ENCODE results near the gene SND1.

The SND1 gene

DNA sequence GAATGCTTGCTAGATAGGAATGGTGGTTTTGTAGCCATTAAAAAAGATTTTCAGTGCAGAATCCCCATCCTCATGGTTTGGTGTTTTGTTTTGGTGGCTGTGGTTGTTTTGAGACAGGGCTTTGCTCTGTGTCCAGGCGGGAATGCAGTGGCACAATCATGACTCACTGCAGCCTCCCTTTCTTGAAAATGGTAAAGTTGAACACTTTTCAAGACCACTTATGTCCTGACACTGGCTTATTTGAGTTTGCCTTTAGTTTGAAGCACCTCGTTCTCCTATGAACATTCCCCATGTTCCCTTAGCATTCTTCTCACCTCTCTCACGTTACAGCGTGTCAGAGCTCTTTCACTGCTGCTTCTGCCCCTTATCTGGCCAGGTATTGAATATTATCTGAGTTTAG lies 239.2 kb downstream of the SND1 start:
- Histone ChIP-seq H3K36me3 (ENCODE audit: control insufficient read depth, insufficient read depth, low read length) (peaks cover 33% of the 10 kb centered on the region), H3K27ac (ENCODE audit: low read depth, low read length) (no peak overlapping the region), H3K27me3 (ENCODE audit: control insufficient read depth, insufficient read depth, low read length) (no peaks in the 10 kb centered on the region), H3K4me1 (ENCODE audit: control insufficient read depth, insufficient read depth, low read length) (peaks cover 34% of the 10 kb centered on the region), H3K9ac (ENCODE audit: low read depth, low read length) (no peak overlapping the region), H3K9me3 (ENCODE audit: control insufficient read depth, insufficient read depth, low read length) (no peaks in the 10 kb centered on the region), H3K4me3 (ENCODE audit: low read depth, low read length) (no peak overlapping the region)

DNA sequence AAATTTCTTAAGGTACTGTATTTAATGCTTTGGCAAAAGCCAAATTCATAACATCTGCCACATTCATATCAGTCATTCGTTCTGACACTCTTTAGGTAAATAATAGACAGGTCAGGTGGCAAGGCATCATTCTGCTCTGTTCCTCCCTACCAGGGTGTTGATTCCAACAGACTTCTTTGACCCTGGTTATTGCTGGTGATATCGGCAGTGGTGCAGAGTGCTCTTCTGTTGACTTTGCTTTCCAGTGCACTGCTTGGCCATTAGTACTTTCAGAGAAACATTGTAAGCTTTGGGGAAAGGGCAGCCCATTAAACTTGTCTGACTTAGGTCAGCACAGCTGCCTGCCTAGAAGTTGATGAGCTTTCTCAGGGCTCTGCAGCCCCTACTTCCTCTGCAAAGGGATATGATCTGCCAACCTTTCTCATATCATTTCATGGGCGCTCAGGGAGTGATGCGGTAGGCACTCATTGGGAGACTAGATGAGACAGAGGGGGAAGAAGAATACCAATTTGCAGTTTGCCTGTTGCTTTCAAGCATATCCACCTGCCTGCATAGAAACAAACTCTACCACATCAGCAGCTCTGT lies 240.0 kb downstream of the SND1 start:
- Histone ChIP-seq H3K4me1 (ENCODE audit: control insufficient read depth, insufficient read depth, low read length) (peaks cover 37% of the 10 kb centered on the region), H3K36me3 (ENCODE audit: control insufficient read depth, insufficient read depth, low read length) (peaks cover 33% of the 10 kb centered on the region), H3K27ac (ENCODE audit: low read depth, low read length) (no peak overlapping the region), H3K27me3 (ENCODE audit: control insufficient read depth, insufficient read depth, low read length) (no peaks in the 10 kb centered on the region), H3K4me3 (ENCODE audit: low read depth, low read length) (no peak overlapping the region), H3K9me3 (ENCODE audit: control insufficient read depth, insufficient read depth, low read length) (no peaks in the 10 kb centered on the region), H3K9ac (ENCODE audit: low read depth, low read length) (no peak overlapping the region)

DNA sequence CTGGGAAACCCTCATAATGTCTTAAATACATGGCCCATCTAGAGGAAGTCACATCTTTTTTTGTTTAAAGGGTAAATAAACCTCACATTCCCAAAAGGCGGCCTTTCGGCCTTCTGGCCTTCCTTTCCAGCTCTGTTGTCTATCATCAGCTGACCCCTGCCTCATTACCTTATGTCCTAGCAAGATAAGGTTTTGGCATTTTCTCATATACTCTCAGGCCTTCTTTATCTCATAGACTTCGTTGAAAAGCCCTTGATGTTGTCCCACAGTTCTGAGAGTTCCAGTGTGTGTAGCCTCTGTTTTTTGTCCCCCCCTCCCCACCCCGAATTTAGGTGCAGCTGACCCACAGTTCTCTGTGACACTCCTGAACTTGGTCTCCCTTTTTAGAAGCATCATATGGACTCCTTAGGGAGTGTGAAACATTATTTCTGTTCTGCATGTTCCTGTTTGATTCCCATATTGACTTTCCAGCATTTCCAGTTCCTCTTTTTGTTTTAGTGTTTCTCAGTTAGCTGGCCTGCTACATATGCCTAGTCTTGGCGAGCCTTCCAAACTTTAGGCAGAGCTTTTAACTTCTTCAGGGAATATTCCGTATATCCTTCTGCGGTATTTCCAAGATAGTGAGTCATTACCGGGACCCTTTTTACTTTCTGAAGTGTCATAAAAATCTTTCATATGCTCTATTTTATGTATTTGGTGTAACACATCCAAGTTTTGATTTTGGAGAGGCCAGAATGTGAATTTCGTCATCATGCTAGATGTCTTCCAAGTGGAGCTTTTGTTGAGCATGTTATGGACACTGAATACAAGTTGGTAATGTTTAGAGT lies 240.7 kb downstream of the SND1 start:
- H3K9me3 ChIP-seq (ENCODE audit: control insufficient read depth, insufficient read depth, low read length) = no peaks in the 10 kb centered on the region
- no peak overlapping the region for H3K9ac ChIP-seq (ENCODE audit: low read depth, low read length)
- peaks cover 32% of the 10 kb centered on the region for H3K36me3 ChIP-seq (ENCODE audit: control insufficient read depth, insufficient read depth, low read length)

DNA sequence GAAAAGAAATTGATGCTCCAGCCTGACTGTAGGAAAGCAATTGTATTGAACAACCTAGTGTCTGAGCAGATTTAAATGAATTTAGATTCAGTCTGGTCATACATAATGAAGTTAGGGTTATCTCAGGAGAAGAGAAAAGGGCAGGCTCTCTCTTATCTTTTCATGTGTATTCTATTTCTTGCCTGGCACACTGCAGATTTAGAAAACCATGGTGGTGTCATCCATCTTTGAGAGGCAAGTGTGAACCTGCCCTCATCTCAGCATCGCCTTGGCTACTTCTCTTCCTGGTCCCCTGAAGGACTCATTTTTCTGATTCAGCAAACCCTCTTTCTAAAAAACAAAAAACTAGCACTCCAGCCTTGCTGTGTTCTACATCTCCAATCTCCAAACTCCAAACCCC lies 241.6 kb downstream of the SND1 start:
- Histone ChIP-seq H3K4me3 (ENCODE audit: low read depth, low read length) (no peak overlapping the region), H3K27ac (ENCODE audit: low read depth, low read length) (no peak overlapping the region), H3K9me3 (ENCODE audit: control insufficient read depth, insufficient read depth, low read length) (no peaks in the 10 kb centered on the region), H3K27me3 (ENCODE audit: control insufficient read depth, insufficient read depth, low read length) (no peaks in the 10 kb centered on the region), H3K9ac (ENCODE audit: low read depth, low read length) (no peak overlapping the region), H3K4me1 (ENCODE audit: control insufficient read depth, insufficient read depth, low read length) (peaks cover 33% of the 10 kb centered on the region), H3K36me3 (ENCODE audit: control insufficient read depth, insufficient read depth, low read length) (peaks cover 23% of the 10 kb centered on the region)

More for the DNA sequence above, 240.7 kb downstream of the SND1 start:
- Histone ChIP-seq H3K4me1 (ENCODE audit: control insufficient read depth, insufficient read depth, low read length) (peaks cover 33% of the 10 kb centered on the region), H3K4me3 (ENCODE audit: low read depth, low read length) (no peak overlapping the region), H3K27me3 (ENCODE audit: control insufficient read depth, insufficient read depth, low read length) (no peaks in the 10 kb centered on the region), H3K27ac (ENCODE audit: low read depth, low read length) (no peak overlapping the region)

DNA sequence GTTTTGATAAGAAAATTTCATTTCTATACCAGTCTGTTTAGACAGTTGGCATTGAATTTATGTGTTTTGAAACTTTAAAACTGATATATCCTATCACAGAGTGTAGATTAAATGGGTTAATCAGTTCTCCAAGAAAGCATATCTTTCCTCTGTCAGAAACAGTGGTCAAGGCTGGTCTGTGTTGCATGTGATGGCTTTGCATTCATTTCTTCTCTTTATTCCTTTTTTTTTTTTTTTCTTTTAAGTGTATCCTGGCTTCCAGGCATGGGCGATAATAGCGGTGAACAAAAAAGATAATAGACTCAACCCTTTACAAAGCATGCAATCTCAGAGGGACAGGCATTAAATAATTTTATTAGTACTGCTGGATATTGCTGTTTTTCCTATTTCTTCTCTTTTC lies 242.6 kb downstream of the SND1 start:
- no peak overlapping the region for H3K4me3 ChIP-seq (ENCODE audit: low read depth, low read length)
- no peak overlapping the region for H3K9ac ChIP-seq (ENCODE audit: low read depth, low read length)
- H3K9me3 ChIP-seq (ENCODE audit: control insufficient read depth, insufficient read depth, low read length) = no peaks in the 10 kb centered on the region
- no peak overlapping the region for H3K27ac ChIP-seq (ENCODE audit: low read depth, low read length)
- peaks cover 14% of the 10 kb centered on the region for H3K36me3 ChIP-seq (ENCODE audit: control insufficient read depth, insufficient read depth, low read length)
- peaks cover 37% of the 10 kb centered on the region for H3K4me1 ChIP-seq (ENCODE audit: control insufficient read depth, insufficient read depth, low read length)
- no peaks in the 10 kb centered on the region for H3K27me3 ChIP-seq (ENCODE audit: control insufficient read depth, insufficient read depth, low read length)

DNA sequence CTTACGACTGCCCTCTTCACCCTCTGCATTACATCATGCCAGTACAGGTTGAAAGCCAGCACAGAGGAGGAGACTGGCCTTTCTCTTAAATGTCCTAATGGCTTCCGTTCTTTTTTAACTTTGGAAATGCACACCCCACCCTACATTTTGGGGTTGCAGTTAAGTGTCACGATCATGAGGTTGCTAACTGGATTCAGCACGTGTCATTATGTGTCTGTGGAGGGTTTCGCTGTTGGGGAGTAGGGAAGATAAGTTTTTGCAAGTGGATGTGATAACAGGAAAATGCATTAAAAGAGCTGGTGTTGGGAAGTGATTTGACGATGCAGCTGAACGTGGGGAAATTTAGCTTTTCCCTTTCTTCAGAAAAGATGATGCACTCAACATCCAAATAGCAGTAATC lies 243.4 kb downstream of the SND1 start:
- H3K36me3 ChIP-seq (ENCODE audit: control insufficient read depth, insufficient read depth, low read length) = peaks cover 11% of the 10 kb centered on the region

DNA sequence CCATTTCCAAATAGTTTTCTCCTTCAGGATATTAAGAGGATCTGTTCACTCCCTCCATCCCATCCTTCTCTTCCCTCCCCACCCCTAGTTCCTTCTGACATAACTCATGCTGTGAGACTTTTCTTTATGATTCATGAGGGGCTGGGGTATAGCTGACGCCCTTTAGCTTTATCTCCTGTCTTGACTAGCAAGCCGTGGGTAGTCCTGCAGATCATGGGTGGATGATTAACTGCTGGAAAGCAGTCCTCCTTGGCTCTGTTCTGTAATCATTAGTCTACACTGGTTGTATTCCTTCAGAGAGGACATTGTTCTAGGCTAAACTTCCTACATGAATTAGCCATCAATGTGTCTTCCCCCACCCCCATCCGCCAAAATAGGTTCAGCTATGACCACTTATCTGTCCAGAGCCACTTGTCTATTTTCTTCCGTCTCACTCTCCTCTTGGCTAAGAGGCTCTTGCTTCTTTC lies 243.9 kb downstream of the SND1 start:
- H3K9ac ChIP-seq (ENCODE audit: low read depth, low read length) = no peak overlapping the region
- no peaks in the 10 kb centered on the region for H3K27me3 ChIP-seq (ENCODE audit: control insufficient read depth, insufficient read depth, low read length)
- no peaks in the 10 kb centered on the region for H3K9me3 ChIP-seq (ENCODE audit: control insufficient read depth, insufficient read depth, low read length)
- no peak overlapping the region for H3K4me3 ChIP-seq (ENCODE audit: low read depth, low read length)
- H3K27ac ChIP-seq (ENCODE audit: low read depth, low read length) = no peak overlapping the region
- peaks cover 50% of the 10 kb centered on the region for H3K4me1 ChIP-seq (ENCODE audit: control insufficient read depth, insufficient read depth, low read length)
- H3K36me3 ChIP-seq (ENCODE audit: control insufficient read depth, insufficient read depth, low read length) = peaks cover 11% of the 10 kb centered on the region

More for the DNA sequence above, 243.4 kb downstream of the SND1 start:
- peaks cover 45% of the 10 kb centered on the region for H3K4me1 ChIP-seq (ENCODE audit: control insufficient read depth, insufficient read depth, low read length)
- H3K9me3 ChIP-seq (ENCODE audit: control insufficient read depth, insufficient read depth, low read length) = no peaks in the 10 kb centered on the region
- H3K4me3 ChIP-seq (ENCODE audit: low read depth, low read length) = no peak overlapping the region
- no peak overlapping the region for H3K9ac ChIP-seq (ENCODE audit: low read depth, low read length)
- H3K27ac ChIP-seq (ENCODE audit: low read depth, low read length) = no peak overlapping the region
- H3K27me3 ChIP-seq (ENCODE audit: control insufficient read depth, insufficient read depth, low read length) = no peaks in the 10 kb centered on the region

DNA sequence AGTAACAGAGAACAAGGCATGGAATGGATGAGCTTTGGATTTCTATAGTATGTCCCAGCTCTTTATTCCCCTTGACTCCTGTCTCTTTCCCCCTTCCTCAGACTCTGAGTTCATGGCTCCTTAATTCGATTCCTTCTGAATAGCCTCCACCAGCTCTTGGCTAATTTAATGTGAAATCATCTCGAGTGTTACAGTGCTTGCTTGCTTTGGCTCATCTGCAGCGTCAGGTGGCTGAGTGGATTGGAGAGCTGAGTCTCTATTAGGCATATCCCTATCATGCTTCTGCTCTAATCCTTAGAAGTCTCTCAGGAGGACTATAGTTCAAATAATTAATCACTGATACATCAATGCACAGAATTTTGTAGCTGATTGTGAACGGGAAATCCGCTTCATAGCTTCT lies 244.7 kb downstream of the SND1 start:
- H3K9me3 ChIP-seq (ENCODE audit: control insufficient read depth, insufficient read depth, low read length) = no peaks in the 10 kb centered on the region
- H3K27me3 ChIP-seq (ENCODE audit: control insufficient read depth, insufficient read depth, low read length) = no peaks in the 10 kb centered on the region
- H3K4me3 ChIP-seq (ENCODE audit: low read depth, low read length) = no peak overlapping the region
- peaks cover 6% of the 10 kb centered on the region; the same call in 1 of the 2 replicates for H3K36me3 ChIP-seq (ENCODE audit: control insufficient read depth, insufficient read depth, low read length)
- no peak overlapping the region for H3K9ac ChIP-seq (ENCODE audit: low read depth, low read length)
- H3K4me1 ChIP-seq (ENCODE audit: control insufficient read depth, insufficient read depth, low read length) = peaks cover 58% of the 10 kb centered on the region
- H3K27ac ChIP-seq (ENCODE audit: low read depth, low read length) = no peak overlapping the region

DNA sequence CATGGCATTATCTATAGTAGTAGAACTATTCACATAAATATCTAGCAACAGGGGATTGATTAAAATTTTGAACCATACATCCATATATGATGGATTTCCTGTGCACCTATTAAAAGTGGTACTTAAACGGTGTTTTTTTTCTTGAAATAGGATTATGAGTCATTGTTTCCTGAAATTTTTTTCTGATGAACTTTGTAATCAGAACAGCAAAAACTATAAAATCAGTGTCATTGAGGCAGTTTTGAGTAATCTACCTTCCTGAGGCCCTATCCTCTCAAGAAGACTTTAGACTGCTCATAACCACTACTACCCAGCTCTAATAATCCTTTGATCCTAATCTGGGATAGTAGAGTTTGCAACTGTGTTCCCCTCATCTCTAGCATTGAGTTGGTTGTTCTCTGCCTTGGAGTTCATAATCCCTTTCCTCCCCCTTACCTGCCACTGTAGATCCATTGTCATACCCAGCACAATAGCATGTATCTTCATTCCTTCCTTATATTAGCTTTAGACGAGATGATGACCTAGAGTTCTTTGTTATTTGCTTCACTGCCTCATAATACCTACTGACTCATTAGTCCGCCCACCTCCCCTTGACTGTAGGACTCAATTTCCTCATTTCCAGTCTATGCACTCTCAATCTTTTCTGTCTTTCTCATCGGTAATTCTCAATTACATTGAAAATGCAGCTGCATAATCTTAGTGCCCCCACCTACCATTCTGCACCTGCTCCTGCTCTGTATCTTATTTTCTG lies 245.9 kb downstream of the SND1 start:
- Histone ChIP-seq H3K27ac (ENCODE audit: low read depth, low read length) (no peak overlapping the region), H3K27me3 (ENCODE audit: control insufficient read depth, insufficient read depth, low read length) (no peaks in the 10 kb centered on the region), H3K4me1 (ENCODE audit: control insufficient read depth, insufficient read depth, low read length) (peaks cover 66% of the 10 kb centered on the region), H3K4me3 (ENCODE audit: low read depth, low read length) (no peak overlapping the region), H3K9me3 (ENCODE audit: control insufficient read depth, insufficient read depth, low read length) (no peaks in the 10 kb centered on the region), H3K9ac (ENCODE audit: low read depth, low read length) (no peak overlapping the region), H3K36me3 (ENCODE audit: control insufficient read depth, insufficient read depth, low read length) (no peaks in the 10 kb centered on the region)

DNA sequence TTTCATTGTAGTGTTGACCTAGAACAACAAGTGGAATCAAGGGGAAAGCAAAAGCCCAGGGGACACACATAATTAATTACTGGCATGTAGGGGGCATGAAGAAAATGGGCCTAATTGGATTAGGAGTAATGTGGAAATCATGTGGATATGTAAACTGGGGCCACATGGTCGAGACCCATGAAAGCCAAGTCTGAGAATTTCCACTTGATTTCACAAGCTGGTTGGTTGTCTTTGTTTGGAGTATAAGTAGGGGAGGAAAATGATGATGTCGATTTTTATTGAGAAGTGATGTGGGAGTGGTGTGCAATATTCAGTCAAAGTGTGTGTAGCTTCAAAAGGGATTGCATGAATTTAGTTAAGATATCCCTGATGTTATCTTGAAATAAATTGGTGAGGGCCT lies 247.4 kb downstream of the SND1 start:
- H3K27ac ChIP-seq (ENCODE audit: low read depth, low read length) = no peak overlapping the region
- H3K36me3 ChIP-seq (ENCODE audit: control insufficient read depth, insufficient read depth, low read length) = no peaks in the 10 kb centered on the region
- H3K9me3 ChIP-seq (ENCODE audit: control insufficient read depth, insufficient read depth, low read length) = no peaks in the 10 kb centered on the region
- H3K27me3 ChIP-seq (ENCODE audit: control insufficient read depth, insufficient read depth, low read length) = no peaks in the 10 kb centered on the region
- peaks cover 68% of the 10 kb centered on the region for H3K4me1 ChIP-seq (ENCODE audit: control insufficient read depth, insufficient read depth, low read length)
- no peak overlapping the region for H3K9ac ChIP-seq (ENCODE audit: low read depth, low read length)
- no peak overlapping the region for H3K4me3 ChIP-seq (ENCODE audit: low read depth, low read length)

DNA sequence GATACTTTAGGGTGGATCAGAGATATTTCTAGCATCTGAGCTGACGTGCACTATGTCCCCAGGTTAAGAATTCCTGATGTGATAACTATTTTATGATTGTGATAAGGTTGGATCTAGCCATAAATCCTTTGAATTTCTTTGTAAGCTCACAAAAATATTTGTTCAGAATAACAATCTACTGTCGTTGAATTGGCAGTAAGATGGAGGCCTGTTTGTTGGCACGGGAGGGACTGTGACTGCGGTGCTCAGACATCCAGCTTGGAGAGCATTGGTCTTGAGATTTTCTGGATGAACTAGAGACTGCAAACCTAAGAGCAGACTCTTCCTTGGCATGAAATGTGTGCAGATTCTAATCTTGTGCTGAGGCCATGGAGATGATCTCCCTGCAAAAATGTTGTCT lies 248.1 kb downstream of the SND1 start:
- no peak overlapping the region for H3K4me3 ChIP-seq (ENCODE audit: low read depth, low read length)
- peaks cover 68% of the 10 kb centered on the region for H3K4me1 ChIP-seq (ENCODE audit: control insufficient read depth, insufficient read depth, low read length)
- no peaks in the 10 kb centered on the region for H3K27me3 ChIP-seq (ENCODE audit: control insufficient read depth, insufficient read depth, low read length)
- peak overlapping the region; percentile 74 for H3K27ac ChIP-seq (ENCODE audit: low read depth, low read length)
- no peaks in the 10 kb centered on the region for H3K9me3 ChIP-seq (ENCODE audit: control insufficient read depth, insufficient read depth, low read length)
- H3K36me3 ChIP-seq (ENCODE audit: control insufficient read depth, insufficient read depth, low read length) = peaks cover 2% of the 10 kb centered on the region; the same call in 1 of the 2 replicates
- no peak overlapping the region for H3K9ac ChIP-seq (ENCODE audit: low read depth, low read length)

All from HUES48 (cell line).